ENCODE results near the gene MAN1A1. TPM values are rescaled to one million over a fixed set of nuclear protein-coding genes. Genes with fewer than 3 reads are reported as not detected.
"Not testable (repeated sequence)": the region's sequence is repeated elsewhere in the genome, so short reads cannot be mapped to it uniquely, and the experiment has no call there.

MAN1A1 gene
- total RNA-seq, 4 donors from 2014 or later: 210 to 247 (median 229) TPM

GRCh38 chr6:119296036-119297035 lies 53.2 kb downstream of the MAN1A1 start:
- no peak for DNase-seq (ENCODE audit: low spot score)
- no peak for ATAC-seq (ENCODE audit: low FRiP score)
- TF ChIP-seq CTCF (IDR thresholded peaks at IDR 0.05): no peak

- DNase-seq (ENCODE audit: low spot score) (no peak), ATAC-seq (ENCODE audit: low FRiP score) (no peak)
- TF ChIP-seq CTCF (IDR thresholded peaks at IDR 0.05): no peak
Observed at GRCh38 chr6:119294984-119295383, 54.6 kb downstream of the MAN1A1 start.

- ATAC-seq (ENCODE audit: low FRiP score); DNase-seq (ENCODE audit: low spot score): not testable (repeated sequence)
Observed at GRCh38 chr6:119291060-119291459, 58.5 kb downstream of the MAN1A1 start.

DNA sequence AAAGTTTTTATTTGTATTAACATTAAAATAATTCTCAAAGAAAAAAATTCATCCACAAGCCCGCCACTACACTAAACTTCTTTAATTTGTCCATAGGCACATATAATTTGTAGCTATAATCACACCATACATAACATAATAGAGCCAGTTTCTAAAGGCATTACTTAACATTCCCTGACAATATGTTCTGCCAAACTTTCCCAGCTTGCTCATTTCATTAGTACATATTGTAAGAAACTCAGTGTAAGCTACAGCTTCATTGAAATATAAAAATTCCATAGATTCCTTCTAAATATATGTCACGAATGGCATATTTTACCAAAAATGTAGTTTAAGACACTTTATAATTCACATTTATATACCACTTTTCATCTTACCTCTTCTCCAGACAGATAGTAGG lies 59.3 kb downstream of the MAN1A1 start:
- no peak for TF ChIP-seq CTCF (IDR thresholded peaks at IDR 0.05)
- ATAC-seq (ENCODE audit: low FRiP score) (no peak), DNase-seq (ENCODE audit: low spot score) (no peak)

DNA sequence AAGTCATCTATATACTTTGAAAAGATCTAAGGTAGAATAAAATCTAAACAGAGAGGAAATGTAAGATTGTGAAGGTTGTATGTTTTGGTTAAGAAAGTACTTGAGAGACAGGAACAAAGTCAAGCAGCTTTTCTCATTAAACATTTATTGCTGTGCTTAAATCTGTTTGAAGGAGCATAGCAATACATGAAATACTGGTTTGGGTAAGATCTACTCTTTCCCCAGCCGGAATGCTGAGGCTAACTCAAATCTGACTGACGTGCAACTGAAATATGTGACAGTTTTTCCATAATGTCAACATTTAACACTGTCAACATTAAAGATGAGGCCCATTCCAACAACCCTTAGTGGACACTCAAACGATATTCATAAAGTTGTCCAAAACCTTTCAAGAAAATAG lies 59.9 kb downstream of the MAN1A1 start:
- no peak for TF ChIP-seq CTCF (IDR thresholded peaks at IDR 0.05)
- ATAC-seq (ENCODE audit: low FRiP score): no peak

DNA sequence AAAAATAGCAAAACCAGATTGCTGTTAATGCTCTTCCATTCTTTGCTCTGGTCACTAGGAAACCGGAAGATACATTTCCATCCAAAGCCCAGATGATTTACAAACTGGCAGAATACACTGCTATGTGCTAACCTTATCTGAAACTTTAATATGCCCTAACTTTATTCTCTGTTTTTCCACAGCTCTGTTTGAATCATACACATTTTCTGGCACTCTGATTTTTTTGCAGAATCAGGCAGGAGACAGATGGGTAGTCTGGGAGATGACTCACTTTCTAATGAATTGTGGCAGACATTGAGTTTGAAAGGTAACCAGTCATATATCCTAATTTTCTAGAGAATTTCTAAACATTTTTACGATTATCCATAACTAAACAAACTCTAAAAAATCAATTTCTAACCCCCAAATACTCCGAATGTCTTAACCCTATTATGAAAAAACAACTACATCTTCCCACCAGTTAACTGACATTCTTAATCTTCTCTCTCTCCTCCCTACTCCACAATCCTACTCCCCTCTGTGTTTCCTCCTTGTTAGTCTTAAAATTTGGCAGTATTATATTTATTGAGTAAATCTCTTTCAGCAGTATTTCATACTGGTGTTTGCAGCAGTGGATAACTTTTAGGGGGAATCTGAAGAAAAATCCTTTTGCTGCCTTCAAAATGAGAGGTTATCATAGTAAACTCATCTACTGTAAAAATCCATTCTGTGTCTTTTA lies 63.5 kb downstream of the MAN1A1 start:
- no peak for TF ChIP-seq CTCF (IDR thresholded peaks at IDR 0.05)
- ATAC-seq (ENCODE audit: low FRiP score): peak; percentile 98

More for the DNA sequence above, 59.9 kb downstream of the MAN1A1 start:
- no peak for DNase-seq (ENCODE audit: low spot score)

GRCh38 chr6:119284861-119285521 lies 64.6 kb downstream of the MAN1A1 start:
- no peak for DNase-seq (ENCODE audit: low spot score)
- no peak for ATAC-seq (ENCODE audit: low FRiP score)
- TF ChIP-seq CTCF (IDR thresholded peaks at IDR 0.05): no peak

More for the DNA sequence above, 63.5 kb downstream of the MAN1A1 start:
- DNase-seq (ENCODE audit: low spot score): no peak

All from omental fat pad (tissue), 4 donors.